ENCODE measurements around the gene PRSS56. TPM values are rescaled to one million over a fixed set of nuclear protein-coding genes. Genes with fewer than 3 reads are reported as not detected.

Gene PRSS56
- total RNA-seq, 1 donor from 2014 or later, result not detected

- DNase-seq, result peak; percentile 11
- H3K36me3 ChIP-seq, result no peaks in the 10 kb centered on the region
- no peak overlapping the region for H3K4me3 ChIP-seq
- TF ChIP-seq CTCF (IDR thresholded peaks at IDR 0.05; ENCODE audit: borderline replicate concordance), result no peak
- H3K27me3 ChIP-seq (ENCODE audit: low read depth), result peaks cover 37% of the 10 kb centered on the region
- H3K4me1 ChIP-seq, result peaks cover 9% of the 10 kb centered on the region
- no peak overlapping the region for H3K27ac ChIP-seq (replicated peaks)
- intact Hi-C loops (cut with micrococcal nuclease), result no loop called here
- peaks cover 10% of the 10 kb centered on the region for H3K9me3 ChIP-seq (replicated peaks)
These were observed 14.9 kb downstream of the PRSS56 start for GRCh38 chr2:232534940-232535651.

- no peaks in the 10 kb centered on the region for H3K36me3 ChIP-seq
- no peak for DNase-seq
- H3K27me3 ChIP-seq (ENCODE audit: low read depth), result peaks cover 41% of the 10 kb centered on the region
- H3K4me3 ChIP-seq, result no peak overlapping the region
- peaks cover 10% of the 10 kb centered on the region for H3K9me3 ChIP-seq (replicated peaks)
- no peak for TF ChIP-seq CTCF (IDR thresholded peaks at IDR 0.05; ENCODE audit: borderline replicate concordance)
- no peak overlapping the region for H3K27ac ChIP-seq (replicated peaks)
- intact Hi-C loops (cut with micrococcal nuclease), result no loop called here
- peaks cover 9% of the 10 kb centered on the region for H3K4me1 ChIP-seq
These were observed 15.8 kb downstream of the PRSS56 start for GRCh38 chr2:232535761-232536530.

DNA sequence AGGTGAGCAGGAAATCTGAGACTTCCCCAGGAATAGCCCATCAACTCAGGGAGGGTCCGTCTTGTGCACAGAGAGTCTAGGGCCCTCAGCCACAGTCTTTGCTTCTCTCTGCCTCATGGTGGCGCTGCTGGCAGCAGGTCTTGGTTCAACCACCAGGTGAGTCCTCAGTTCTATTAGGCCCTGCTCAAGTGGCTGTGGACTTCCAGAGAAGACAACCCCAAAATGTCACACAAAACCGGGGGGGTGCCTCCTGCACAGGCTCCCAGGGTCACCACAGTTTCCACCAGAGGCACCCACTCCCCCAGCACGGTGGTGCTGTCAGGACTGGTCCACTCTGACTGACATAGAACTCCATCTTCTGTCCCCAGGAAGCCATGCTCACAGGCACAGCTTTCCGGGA is 16.9 kb downstream of the PRSS56 start:
- Histone ChIP-seq H3K4me1 (peaks cover 9% of the 10 kb centered on the region), H3K27me3 (ENCODE audit: low read depth) (peaks cover 34% of the 10 kb centered on the region), H3K9me3 (replicated peaks) (peaks cover 10% of the 10 kb centered on the region), H3K36me3 (no peaks in the 10 kb centered on the region), H3K27ac (replicated peaks) (peak overlapping the region; percentile 63), H3K4me3 (no peak overlapping the region)
- TF ChIP-seq CTCF (IDR thresholded peaks at IDR 0.05; ENCODE audit: borderline replicate concordance), result no peak
- intact Hi-C loops (cut with micrococcal nuclease), result no loop called here
- peak; percentile 10 for DNase-seq

DNA sequence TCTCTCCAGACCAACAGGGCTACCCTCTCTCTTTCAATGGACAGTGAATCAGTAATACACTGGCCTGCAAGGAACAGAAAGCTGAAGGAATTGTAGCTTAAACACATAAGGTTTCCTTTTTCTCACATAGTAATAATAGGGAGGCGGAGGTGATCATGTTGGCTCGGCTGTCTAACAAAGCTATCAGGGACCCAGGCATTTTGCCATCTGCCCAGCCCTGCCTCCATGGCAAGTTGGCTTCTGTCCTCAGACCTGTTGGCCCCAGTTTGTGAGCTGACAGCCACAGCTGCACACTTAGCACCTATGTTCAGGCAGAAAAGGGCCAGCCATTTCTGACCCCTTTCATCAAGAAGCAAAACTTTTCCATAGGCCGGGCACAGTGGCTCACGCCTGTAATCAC is 17.3 kb downstream of the PRSS56 start:
- Histone ChIP-seq H3K9me3 (replicated peaks) (peaks cover 10% of the 10 kb centered on the region), H3K4me3 (no peak overlapping the region), H3K27me3 (ENCODE audit: low read depth) (peaks cover 34% of the 10 kb centered on the region), H3K36me3 (no peaks in the 10 kb centered on the region), H3K27ac (replicated peaks) (peak overlapping the region; percentile 63), H3K4me1 (peaks cover 9% of the 10 kb centered on the region)
- no peak for TF ChIP-seq CTCF (IDR thresholded peaks at IDR 0.05; ENCODE audit: borderline replicate concordance)
- intact Hi-C loops (cut with micrococcal nuclease), result no loop called here
- peak; percentile 63 for DNase-seq

- H3K9me3 ChIP-seq (replicated peaks), result peaks cover 10% of the 10 kb centered on the region
- intact Hi-C loops (cut with micrococcal nuclease), result no loop called here
- H3K27me3 ChIP-seq (ENCODE audit: low read depth), result peaks cover 34% of the 10 kb centered on the region
- TF ChIP-seq CTCF (IDR thresholded peaks at IDR 0.05; ENCODE audit: borderline replicate concordance), result no peak
- no peak overlapping the region for H3K27ac ChIP-seq (replicated peaks)
- no peaks in the 10 kb centered on the region for H3K36me3 ChIP-seq
- H3K4me3 ChIP-seq, result no peak overlapping the region
- H3K4me1 ChIP-seq, result peaks cover 4% of the 10 kb centered on the region
- peak; percentile 12 for DNase-seq
These were observed 18.5 kb downstream of the PRSS56 start for GRCh38 chr2:232538671-232539070.
